Measurements from ENCODE around the gene RFPL3.
"Not testable (repeated sequence)": the region's sequence is repeated elsewhere in the genome, so short reads cannot be mapped to it uniquely, and the experiment has no call there.

RFPL3 gene

GRCh38 chr22:32336771-32337424 is 20.8 kb upstream of the RFPL3 start:
- Mint-ChIP-seq H3K4me3 (no peak overlapping the region), H3K4me1 (no peaks in the 10 kb centered on the region), H3K27ac (no peak overlapping the region), H3K27me3 (peaks cover 60% of the 10 kb centered on the region), H3K9me3 (no peaks in the 10 kb centered on the region)
- ATAC-seq (no peak), DNase-seq (no peak)

GRCh38 chr22:32337425-32337824 is 20.2 kb upstream of the RFPL3 start:
- DNase-seq: not testable (repeated sequence)

GRCh38 chr22:32338757-32339156 is 18.9 kb upstream of the RFPL3 start:
- ATAC-seq (no peak), DNase-seq (no peak)
- Mint-ChIP-seq H3K27ac (no peak overlapping the region), H3K9me3 (no peaks in the 10 kb centered on the region), H3K4me1 (peaks cover 12% of the 10 kb centered on the region), H3K4me3 (no peak overlapping the region), H3K27me3 (peaks cover 54% of the 10 kb centered on the region)

More at GRCh38 chr22:32337425-32337824, 20.2 kb upstream of the RFPL3 start:
- peaks cover 59% of the 10 kb centered on the region for H3K27me3 Mint-ChIP-seq
- ATAC-seq, H3K4me1 Mint-ChIP-seq, H3K27ac Mint-ChIP-seq, H3K9me3 Mint-ChIP-seq, H3K4me3 Mint-ChIP-seq: not testable (repeated sequence)

DNA sequence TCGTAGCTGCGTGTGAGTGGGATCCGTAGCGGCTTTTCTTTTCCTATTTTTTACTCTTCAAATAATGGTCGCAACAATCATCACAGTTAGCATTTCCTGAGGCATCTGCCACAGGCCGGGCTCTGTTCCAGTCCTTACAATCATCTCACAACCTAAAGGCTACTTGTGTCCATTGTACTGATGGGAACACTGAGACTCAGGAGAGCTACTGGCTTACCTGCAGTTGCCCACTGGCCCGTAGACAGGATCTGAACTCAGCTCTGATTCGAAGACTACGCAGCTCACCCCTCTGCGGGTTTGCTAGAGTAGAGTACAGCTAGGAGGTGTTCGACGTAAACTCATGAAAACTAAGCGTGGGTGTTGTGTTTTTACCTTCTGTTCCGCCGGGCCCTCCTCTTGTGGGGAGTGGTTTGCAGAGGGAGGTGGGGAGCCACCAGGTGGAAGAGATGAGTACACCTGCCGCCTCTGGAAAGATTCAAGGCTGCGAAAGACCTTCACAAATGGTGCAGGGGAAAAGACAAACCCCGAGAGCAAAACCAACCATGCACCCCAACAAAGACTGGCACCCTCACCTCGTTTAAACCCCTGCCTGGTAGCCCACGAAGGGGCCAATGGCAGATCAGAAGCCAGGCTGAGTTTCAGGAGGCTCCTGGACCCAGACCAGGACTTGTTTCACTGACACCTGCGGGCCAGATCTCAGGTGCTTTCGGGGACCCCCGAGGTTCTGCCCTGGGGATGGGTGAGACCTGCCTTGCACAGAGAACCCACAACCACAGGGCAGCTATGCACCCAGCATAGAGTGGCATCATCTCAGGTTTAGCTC is 18.3 kb upstream of the RFPL3 start:
- Mint-ChIP-seq H3K4me3 (no peak overlapping the region), H3K4me1 (peaks cover 18% of the 10 kb centered on the region), H3K9me3 (no peaks in the 10 kb centered on the region), H3K27ac (no peak overlapping the region), H3K27me3 (peaks cover 48% of the 10 kb centered on the region)
- ATAC-seq: no peak
- DNase-seq: no peak

DNA sequence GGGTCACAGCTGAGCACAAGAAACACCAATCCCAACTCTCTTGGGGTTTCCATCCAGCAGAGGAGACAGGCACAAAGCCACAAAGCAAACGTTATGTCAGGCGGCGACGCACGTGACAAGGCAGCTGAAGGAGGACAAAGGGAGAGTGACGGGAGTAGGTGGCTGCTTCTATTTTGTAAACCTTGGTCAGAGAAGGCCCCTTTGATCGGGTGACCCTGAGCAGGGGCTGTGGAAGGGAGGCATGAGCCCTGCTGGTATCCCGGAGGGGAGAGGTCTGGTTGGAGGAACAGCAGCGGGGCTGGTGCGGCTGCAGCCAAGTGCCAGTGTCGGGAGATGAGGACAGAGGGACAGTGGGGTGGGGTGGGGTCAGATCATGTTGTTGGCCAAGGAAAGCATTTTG is 17.3 kb upstream of the RFPL3 start:
- Mint-ChIP-seq H3K9me3 (no peaks in the 10 kb centered on the region), H3K4me1 (peaks cover 18% of the 10 kb centered on the region), H3K27me3 (peaks cover 46% of the 10 kb centered on the region), H3K27ac (peak overlapping the region; percentile 7 to 41), H3K4me3 (no peak overlapping the region)
- DNase-seq (no peak), ATAC-seq (no peak)

- peaks cover 52% of the 10 kb centered on the region for H3K27me3 Mint-ChIP-seq
- H3K4me3 Mint-ChIP-seq: no peak overlapping the region
- no peak for ATAC-seq
- no peak for DNase-seq
- no peak overlapping the region for H3K27ac Mint-ChIP-seq
- H3K9me3 Mint-ChIP-seq: no peaks in the 10 kb centered on the region
- H3K4me1 Mint-ChIP-seq: peaks cover 18% of the 10 kb centered on the region
Observed at GRCh38 chr22:32341122-32341740, 16.4 kb upstream of the RFPL3 start.

DNA sequence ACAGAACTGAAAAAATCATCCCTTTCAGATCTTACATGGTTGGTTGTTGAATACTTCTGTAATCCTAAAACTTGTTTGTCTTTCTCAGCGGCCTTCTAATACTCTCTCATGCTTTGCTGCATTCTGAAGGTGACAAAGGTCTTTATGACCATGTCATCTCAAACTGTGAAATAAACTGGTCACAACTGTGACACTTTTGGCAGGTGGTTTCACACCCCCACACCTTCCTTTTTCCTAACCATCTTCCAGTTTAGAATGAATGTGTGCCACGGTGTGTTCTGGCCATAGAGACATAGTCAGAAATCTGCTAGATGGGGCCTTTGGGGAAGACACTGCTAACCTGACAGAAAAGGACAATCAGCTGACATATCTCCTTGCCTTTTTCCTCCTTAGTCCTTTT is 14.7 kb upstream of the RFPL3 start:
- Mint-ChIP-seq H3K9me3 (no peaks in the 10 kb centered on the region), H3K4me1 (peaks cover 18% of the 10 kb centered on the region), H3K4me3 (no peak overlapping the region), H3K27ac (no peak overlapping the region), H3K27me3 (peaks cover 47% of the 10 kb centered on the region)
- ATAC-seq (peak; percentile 54), DNase-seq (no peak)

GRCh38 chr22:32343941-32344340 is 13.7 kb upstream of the RFPL3 start:
- Mint-ChIP-seq H3K27ac (no peak overlapping the region), H3K9me3 (no peaks in the 10 kb centered on the region), H3K4me3 (no peak overlapping the region), H3K27me3 (peaks cover 44% of the 10 kb centered on the region), H3K4me1 (peaks cover 18% of the 10 kb centered on the region)
- no peak for ATAC-seq
- no peak for DNase-seq

GRCh38 chr22:32348031-32348611 is 9.5 kb upstream of the RFPL3 start:
- H3K4me1 Mint-ChIP-seq: peaks cover 12% of the 10 kb centered on the region

DNA sequence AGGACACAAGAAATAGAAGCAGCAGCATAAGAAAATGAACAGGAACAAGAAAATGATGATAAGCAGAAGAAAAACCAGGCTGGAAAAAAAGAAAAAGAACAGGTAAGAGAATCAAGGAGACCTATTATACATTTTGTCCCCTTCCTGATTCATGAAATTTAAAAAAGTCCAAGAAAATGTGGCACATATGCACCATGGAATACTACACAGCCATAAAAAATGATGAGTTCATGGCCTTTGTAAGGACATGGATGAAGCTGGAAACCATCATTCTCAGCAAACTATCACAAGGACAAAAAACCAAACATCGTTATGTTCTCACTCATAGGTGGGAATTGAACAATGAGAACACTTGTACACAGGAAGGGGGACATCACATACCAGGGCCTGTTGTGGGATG is 5.8 kb upstream of the RFPL3 start:
- DNase-seq, H3K27me3 Mint-ChIP-seq, ATAC-seq, H3K9me3 Mint-ChIP-seq, H3K27ac Mint-ChIP-seq, H3K4me1 Mint-ChIP-seq, H3K4me3 Mint-ChIP-seq: not testable (repeated sequence)

More at GRCh38 chr22:32348031-32348611, 9.5 kb upstream of the RFPL3 start:
- no peak for ATAC-seq
- Mint-ChIP-seq H3K9me3 (peaks cover 0 to 6% of the 10 kb centered on the region in 2 donors), H3K4me3 (no peak overlapping the region), H3K27me3 (peaks cover 15% of the 10 kb centered on the region), H3K27ac (no peak overlapping the region)
- no peak for DNase-seq

DNA sequence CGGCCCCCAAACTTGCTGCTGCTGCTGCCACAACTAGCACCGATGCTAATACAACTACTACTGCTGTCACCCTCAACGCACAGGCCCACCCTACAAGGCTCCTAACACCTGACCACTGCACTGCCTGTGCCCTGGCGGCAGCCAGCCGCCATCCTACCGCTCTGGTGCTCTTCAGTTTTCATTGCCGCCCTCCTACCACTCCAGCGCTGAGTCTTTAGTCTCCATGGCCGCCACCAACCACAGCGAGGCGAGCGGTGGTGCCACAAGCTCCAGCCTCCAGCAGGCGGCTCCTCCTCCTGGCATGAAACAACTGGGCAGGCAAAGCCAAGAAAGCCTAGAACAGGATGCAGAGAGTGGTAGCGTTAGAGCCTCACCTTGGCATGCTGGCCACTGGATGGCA is 5.0 kb upstream of the RFPL3 start:
- DNase-seq (no peak), ATAC-seq (no peak)
- Mint-ChIP-seq H3K4me1 (no peaks in the 10 kb centered on the region), H3K4me3 (no peak overlapping the region), H3K27me3 (no peaks in the 10 kb centered on the region), H3K9me3 (peaks cover 0 to 6% of the 10 kb centered on the region in 2 donors), H3K27ac (no peak overlapping the region)

DNA sequence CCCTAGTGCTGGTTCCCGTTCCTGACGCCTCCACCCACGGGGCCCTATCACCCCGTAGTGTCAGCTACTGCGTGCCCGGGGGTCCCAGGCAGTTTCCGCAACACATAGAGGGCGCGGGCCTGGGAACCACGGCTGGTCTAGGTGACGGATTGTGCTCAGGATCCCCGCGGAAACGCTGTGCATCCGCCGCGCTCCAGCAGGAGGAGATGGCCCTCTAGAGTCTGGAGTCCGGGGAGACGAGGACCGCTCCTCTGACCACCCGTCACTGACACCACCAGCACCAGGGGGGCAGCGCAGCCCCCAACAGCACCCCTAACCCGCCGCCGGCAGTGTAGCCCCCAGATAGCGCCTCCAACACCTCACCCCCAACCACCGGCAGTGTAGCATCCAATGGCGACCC is 4.4 kb upstream of the RFPL3 start:
- no peak for ATAC-seq
- DNase-seq: no peak
- Mint-ChIP-seq H3K4me3 (no peak overlapping the region), H3K27ac (no peak overlapping the region), H3K9me3 (peaks cover 0 to 6% of the 10 kb centered on the region in 2 donors), H3K4me1 (no peaks in the 10 kb centered on the region), H3K27me3 (no peaks in the 10 kb centered on the region)

DNA sequence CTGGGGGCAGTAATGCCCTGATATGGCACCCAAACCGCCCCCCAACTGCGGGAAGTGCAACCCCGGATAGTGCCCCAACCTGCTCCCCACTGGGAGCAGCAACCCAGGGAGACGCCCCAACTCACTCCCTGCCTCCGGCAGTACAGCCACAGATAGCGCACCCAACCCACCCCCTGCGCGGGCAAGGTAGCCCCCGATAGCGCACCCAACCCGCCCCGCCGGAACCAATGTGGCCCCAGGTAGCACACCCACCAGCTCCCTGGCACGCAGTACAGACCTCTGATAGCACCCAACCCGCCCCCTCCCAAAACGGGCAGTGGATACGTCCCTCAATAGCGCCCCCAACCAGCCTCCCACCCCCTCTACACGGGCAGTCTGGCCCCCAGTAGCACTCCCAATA is 3.8 kb upstream of the RFPL3 start:
- H3K4me1 Mint-ChIP-seq: no peaks in the 10 kb centered on the region
- H3K27ac Mint-ChIP-seq: no peak overlapping the region
- H3K27me3 Mint-ChIP-seq: no peaks in the 10 kb centered on the region
- ATAC-seq (no peak), DNase-seq (no peak)
- peaks cover 0 to 6% of the 10 kb centered on the region in 2 donors for H3K9me3 Mint-ChIP-seq
- H3K4me3 Mint-ChIP-seq: no peak overlapping the region

GRCh38 chr22:32354360-32355351 is 3.0 kb upstream of the RFPL3 start:
- H3K9me3 Mint-ChIP-seq: peaks cover 0 to 6% of the 10 kb centered on the region in 2 donors
- DNase-seq (no peak), ATAC-seq (no peak)
- no peak overlapping the region for H3K4me3 Mint-ChIP-seq
- H3K27ac Mint-ChIP-seq: no peak overlapping the region
- H3K27me3 Mint-ChIP-seq: no peaks in the 10 kb centered on the region
- no peaks in the 10 kb centered on the region for H3K4me1 Mint-ChIP-seq

DNA sequence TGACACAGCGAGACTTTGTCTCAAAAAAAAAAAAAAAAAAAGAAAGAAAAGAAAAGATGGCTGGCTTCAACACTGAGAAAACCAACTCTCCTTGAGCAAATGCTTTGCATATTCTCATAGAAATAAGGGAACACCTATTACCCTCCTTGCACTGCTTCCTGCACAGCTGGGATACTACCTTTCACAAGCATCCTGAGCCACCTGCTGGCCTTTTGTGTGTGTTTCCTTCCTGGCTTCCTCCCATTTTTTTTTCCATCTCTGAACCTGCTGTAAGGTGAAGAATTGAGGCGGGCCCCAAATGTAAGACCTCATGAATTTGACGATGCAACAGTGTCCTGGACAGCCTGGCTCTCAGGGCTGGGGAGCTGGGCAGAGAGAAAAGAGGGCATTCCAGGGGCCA is 1.9 kb upstream of the RFPL3 start:
- no peak for DNase-seq
- Mint-ChIP-seq H3K4me3 (no peak overlapping the region), H3K27me3 (no peaks in the 10 kb centered on the region), H3K27ac (peak overlapping the region in 1 of 2 donors; percentile 29), H3K9me3 (peaks cover 0 to 6% of the 10 kb centered on the region in 2 donors), H3K4me1 (no peaks in the 10 kb centered on the region)
- no peak for ATAC-seq

Measured in stimulated activated naive CD8-positive, alpha-beta T cell treated with anti-CD3 and anti-CD28 coated beads, Interleukin-15, amount 100 ng/mL, for 72 hours (primary cell).